Mucosa of stomach (tissue), 1 donor: ENCODE data around the gene MYH7.
"Not testable (repeated sequence)": the region's sequence is repeated elsewhere in the genome, so short reads cannot be mapped to it uniquely, and the experiment has no call there.

Source experiments
- H3K27me3 ChIP-seq: one replicate; pipeline ENCODE4 v1.7.0; 2013; ENCODE audit warnings: mild to moderate bottlenecking, low read length; ENCODE audit not compliant: control insufficient read depth, insufficient read depth
- H3K36me3 ChIP-seq: one replicate; pipeline ENCODE4 v1.7.0; 2013; ENCODE audit warnings: low read length; ENCODE audit not compliant: control insufficient read depth, insufficient read depth
- H3K4me1 ChIP-seq: one replicate; pipeline ENCODE4 v1.7.0; 2013; ENCODE audit warnings: mild to moderate bottlenecking, low read length; ENCODE audit not compliant: control insufficient read depth, insufficient read depth
- H3K4me3 ChIP-seq: one replicate; pipeline ENCODE4 v1.7.0; 2013; ENCODE audit warnings: low read length
- H3K9ac ChIP-seq: one replicate; pipeline ENCODE4 v1.7.0; 2013; ENCODE audit warnings: mild to moderate bottlenecking, low read length, moderate library complexity
- H3K9me3 ChIP-seq: one replicate; pipeline ENCODE4 v1.7.0; 2013; ENCODE audit warnings: mild to moderate bottlenecking, low read length, moderate library complexity; ENCODE audit not compliant: control insufficient read depth
- donor health status: Pancreatic carcinoma.

MYH7 gene

GRCh38 chr14:23407516-23408306 is 27.7 kb downstream of the MYH7 start, which contains the start of gene MYH6:
TSS of gene MYH6 (minus strand) at chr14:23408273. CDS start at chr14:23407223, 1,050 bp downstream.
- H3K9me3 ChIP-seq: no peaks in the 10 kb centered on the region
- H3K4me3 ChIP-seq: no peak within 1 kb of the TSS
- H3K27me3 ChIP-seq: peaks cover 12% of the 10 kb centered on the region
- H3K4me1 ChIP-seq: no peaks in the 10 kb centered on the region
- H3K36me3 ChIP-seq: no peaks in the 10 kb centered on the region
- no peak within 1 kb of the TSS for H3K9ac ChIP-seq

GRCh38 chr14:23406725-23407355 is 28.6 kb downstream of the MYH7 start:
- H3K4me1 ChIP-seq: no peaks in the 10 kb centered on the region
- H3K9ac ChIP-seq: no peak overlapping the region
- H3K27me3 ChIP-seq: peaks cover 17% of the 10 kb centered on the region
- H3K36me3 ChIP-seq: no peaks in the 10 kb centered on the region
- no peaks in the 10 kb centered on the region for H3K9me3 ChIP-seq
- H3K4me3 ChIP-seq: no peak overlapping the region

GRCh38 chr14:23406244-23406643 is 29.2 kb downstream of the MYH7 start:
- Histone ChIP-seq H3K4me1 (no peaks in the 10 kb centered on the region), H3K9me3 (no peaks in the 10 kb centered on the region), H3K36me3 (no peaks in the 10 kb centered on the region), H3K4me3 (no peak overlapping the region), H3K9ac (no peak overlapping the region), H3K27me3 (peaks cover 17% of the 10 kb centered on the region)

- Histone ChIP-seq H3K4me1 (no peaks in the 10 kb centered on the region), H3K9me3 (no peaks in the 10 kb centered on the region), H3K4me3 (no peak overlapping the region), H3K9ac (no peak overlapping the region), H3K27me3 (peaks cover 17% of the 10 kb centered on the region), H3K36me3 (no peaks in the 10 kb centered on the region)
These were observed 29.9 kb downstream of the MYH7 start for GRCh38 chr14:23405516-23406025.

GRCh38 chr14:23405096-23405495 is 30.4 kb downstream of the MYH7 start:
- H3K36me3 ChIP-seq: no peaks in the 10 kb centered on the region
- H3K27me3 ChIP-seq: peaks cover 17% of the 10 kb centered on the region
- H3K9ac ChIP-seq: no peak overlapping the region
- no peaks in the 10 kb centered on the region for H3K9me3 ChIP-seq
- H3K4me3 ChIP-seq: no peak overlapping the region
- no peaks in the 10 kb centered on the region for H3K4me1 ChIP-seq

GRCh38 chr14:23404331-23404900 is 31.0 kb downstream of the MYH7 start:
- Histone ChIP-seq H3K27me3 (peaks cover 17% of the 10 kb centered on the region), H3K36me3 (no peaks in the 10 kb centered on the region), H3K4me1 (no peaks in the 10 kb centered on the region), H3K9me3 (no peaks in the 10 kb centered on the region), H3K4me3 (no peak overlapping the region), H3K9ac (no peak overlapping the region)

GRCh38 chr14:23403908-23404307 is 31.6 kb downstream of the MYH7 start:
- H3K36me3 ChIP-seq: no peaks in the 10 kb centered on the region
- no peaks in the 10 kb centered on the region for H3K9me3 ChIP-seq
- H3K27me3 ChIP-seq: peaks cover 17% of the 10 kb centered on the region
- no peak overlapping the region for H3K4me3 ChIP-seq
- H3K9ac ChIP-seq: no peak overlapping the region
- H3K4me1 ChIP-seq: no peaks in the 10 kb centered on the region

GRCh38 chr14:23403139-23403438 is 32.4 kb downstream of the MYH7 start:
- Histone ChIP-seq H3K36me3 (no peaks in the 10 kb centered on the region), H3K4me3 (no peak overlapping the region), H3K9me3 (no peaks in the 10 kb centered on the region)

GRCh38 chr14:23402296-23403138 is 32.9 kb downstream of the MYH7 start:
- Histone ChIP-seq H3K9ac (no peak overlapping the region), H3K4me1 (no peaks in the 10 kb centered on the region), H3K9me3 (no peaks in the 10 kb centered on the region), H3K27me3 (peaks cover 13% of the 10 kb centered on the region), H3K4me3 (no peak overlapping the region), H3K36me3 (no peaks in the 10 kb centered on the region)

More at GRCh38 chr14:23403139-23403438, 32.4 kb downstream of the MYH7 start:
- H3K4me1 ChIP-seq: no peaks in the 10 kb centered on the region
- peaks cover 13% of the 10 kb centered on the region for H3K27me3 ChIP-seq
- H3K9ac ChIP-seq: no peak overlapping the region

- Histone ChIP-seq H3K9me3 (no peaks in the 10 kb centered on the region), H3K4me3 (no peak overlapping the region), H3K9ac (no peak overlapping the region), H3K27me3 (peaks cover 13% of the 10 kb centered on the region), H3K4me1 (no peaks in the 10 kb centered on the region), H3K36me3 (no peaks in the 10 kb centered on the region)
These were observed 34.2 kb downstream of the MYH7 start for GRCh38 chr14:23401291-23401690.

- H3K27me3 ChIP-seq: peaks cover 13% of the 10 kb centered on the region
- H3K36me3 ChIP-seq, H3K4me1 ChIP-seq, H3K9ac ChIP-seq, H3K9me3 ChIP-seq, H3K4me3 ChIP-seq: not testable (repeated sequence)
These were observed 34.8 kb downstream of the MYH7 start for GRCh38 chr14:23400496-23401149.
